Neuronal stem cell (in vitro differentiated cells): Measurements from ENCODE around the gene SLC30A4. TPM values are rescaled to one million over a fixed set of nuclear protein-coding genes. Genes with fewer than 3 reads are reported as not detected.
A peak's percentile ranks its signal among the peaks of the same experiment; 100 is the strongest.

Experiments
- DNase-seq: peaks from one replicate; pipeline ENCODE4 v3.0.0-alpha.2; 2013; ENCODE audit warnings: low spot score
- H2AFZ ChIP-seq: one replicate; pipeline ENCODE4 v1.6.1; 2013; ENCODE audit warnings: mild to moderate bottlenecking, low read length, inconsistent platforms
- H2AK5ac ChIP-seq: 2 replicates; pipeline ENCODE4 v1.6.1; 2013; ENCODE audit warnings: low read depth, mild to moderate bottlenecking, inconsistent platforms, low read length, moderate library complexity, mixed read lengths
- H2BK120ac ChIP-seq: 2 replicates; pipeline ENCODE4 v1.6.1; 2013; ENCODE audit warnings: low read depth, mild to moderate bottlenecking, inconsistent platforms, low read length, moderate library complexity, mixed read lengths
- H2BK12ac ChIP-seq: one replicate; pipeline ENCODE4 v1.6.1; 2013; ENCODE audit warnings: low read length, inconsistent platforms
- H2BK15ac ChIP-seq: 2 replicates; pipeline ENCODE4 v1.6.1; 2013; ENCODE audit warnings: mild to moderate bottlenecking, low read length, inconsistent platforms, mixed read lengths
- H2BK5ac ChIP-seq: one replicate; pipeline ENCODE4 v1.6.1; 2013; ENCODE audit warnings: inconsistent platforms, mild to moderate bottlenecking, low read length, moderate library complexity
- H3K14ac ChIP-seq: one replicate; pipeline ENCODE4 v1.6.1; 2013; ENCODE audit warnings: low read length, inconsistent platforms
- H3K18ac ChIP-seq: 2 replicates; pipeline ENCODE4 v1.6.1; 2013; ENCODE audit warnings: low read length, inconsistent platforms
- H3K23ac ChIP-seq: 2 replicates; pipeline ENCODE4 v1.6.1; 2013; ENCODE audit warnings: low read depth, mild to moderate bottlenecking, mixed read lengths, low read length, inconsistent platforms; ENCODE audit not compliant: poor library complexity
- H3K27ac ChIP-seq: replicated peaks from 3 replicates; pipeline ENCODE4 v1.5.1; 2013; ENCODE audit warnings: low read length, inconsistent platforms
- H3K27me3 ChIP-seq, 3 experiments: 2 replicates each; pipeline ENCODE4 v1.6.1; 2013; ENCODE audit warnings: low read length in 3 of 3, mild to moderate bottlenecking in 2 of 3, inconsistent platforms in 1 of 3, low read depth in 1 of 3, mixed read lengths in 1 of 3, moderate library complexity in 1 of 3; ENCODE audit not compliant: control insufficient read depth in 3 of 3, insufficient read depth in 3 of 3
- H3K36me3 ChIP-seq, 2 donors: replicated peaks in 1 of 2; 2 replicates each; pipeline ENCODE4 v1.6.1; 2013; ENCODE audit warnings: low read length in 2 of 2; ENCODE audit not compliant: control insufficient read depth in 2 of 2, insufficient read depth in 2 of 2
- H3K4ac ChIP-seq: 2 replicates; pipeline ENCODE4 v1.6.1; 2013; ENCODE audit warnings: inconsistent platforms, mild to moderate bottlenecking, low read length, moderate library complexity
- H3K4me1 ChIP-seq, 2 donors: 1 replicate in 1 of 2; 2 replicates in 1 of 2; pipeline ENCODE4 v1.6.1; 2013; ENCODE audit warnings: low read length in 2 of 2, low read depth in 1 of 2; ENCODE audit not compliant: control insufficient read depth in 2 of 2, insufficient read depth in 1 of 2
- H3K4me2 ChIP-seq: one replicate; pipeline ENCODE4 v1.6.1; 2013; ENCODE audit warnings: mild to moderate bottlenecking, low read length, inconsistent platforms; ENCODE audit not compliant: insufficient read depth, poor library complexity, severe bottlenecking
- H3K4me3 ChIP-seq, 2 donors: 2 replicates each; pipeline ENCODE4 v1.5.1; 2013; ENCODE audit warnings: low read length in 2 of 2, mild to moderate bottlenecking in 2 of 2, inconsistent platforms in 1 of 2, moderate library complexity in 1 of 2
- H3K79me1 ChIP-seq: one replicate; pipeline ENCODE4 v1.6.1; 2013; ENCODE audit warnings: low read depth, mild to moderate bottlenecking, inconsistent platforms, low read length, moderate library complexity
- H3K9ac ChIP-seq: one replicate; pipeline ENCODE4 v1.6.1; 2013; ENCODE audit warnings: mild to moderate bottlenecking, low read depth, low read length, inconsistent platforms; ENCODE audit not compliant: poor library complexity
- H3K9me3 ChIP-seq, 2 donors: replicated peaks in 1 of 2; 2 replicates each; pipeline versions ENCODE3 to v1.6.1; 2013; ENCODE audit warnings: low read length in 2 of 2, mild to moderate bottlenecking in 2 of 2, inconsistent platforms in 1 of 2, low read depth in 1 of 2, mixed read lengths in 1 of 2, moderate library complexity in 1 of 2; ENCODE audit not compliant: control insufficient read depth in 2 of 2, insufficient read depth in 1 of 2
- H4K8ac ChIP-seq: one replicate; pipeline ENCODE4 v1.6.1; 2013; ENCODE audit warnings: low read depth, mild to moderate bottlenecking, inconsistent platforms, low read length, moderate library complexity
- H4K91ac ChIP-seq: one replicate; pipeline ENCODE4 v1.6.1; 2013; ENCODE audit warnings: low read length, low read depth, mild to moderate bottlenecking, inconsistent platforms; ENCODE audit not compliant: poor library complexity
- WGBS, 2 donors: extraction: QIAGEN DNeasy Blood & Tissue Kit; methylation state at CpG; one replicate each; pipeline ENCODE4 v1.1.7; 2013; ENCODE audit warnings: missing lambda C conversion rate in 2 of 2, mixed read lengths in 1 of 2; ENCODE audit not compliant: insufficient read length in 2 of 2, insufficient replicate concordance in 1 of 2; ENCODE audit errors: extremely low coverage in 2 of 2; 5-methylcytosine and 5-hydroxymethylcytosine counted together
- polyA plus RNA-seq, 2 experiments: library from polyadenylated mRNA; stranded (reverse); fragments of 200-250 nt; gene quantifications; one replicate each; pipeline ENCODE4 v1.2.3, GENCODE V29; 2013

The SLC30A4 gene
- polyA plus RNA-seq (2013, experiment 1 of 2), result 0.33 TPM
- polyA plus RNA-seq (2013, experiment 2 of 2), result 0.40 TPM

- H4K91ac ChIP-seq, result peak within 1 kb of the TSS; percentile 30
- no peak within 1 kb of the TSS for H2BK12ac ChIP-seq
- H3K4me2 ChIP-seq, result peak within 1 kb of the TSS; percentile 89
- peak within 1 kb of the TSS; percentile 85 for H2AFZ ChIP-seq
- H2BK15ac ChIP-seq, result no peak within 1 kb of the TSS
- peak within 1 kb of the TSS; percentile 97 for H3K14ac ChIP-seq
- H3K27me3 ChIP-seq, result peaks cover 2 to 43% (median 27%) of the 10 kb centered on the region in 3 experiments
- no CpG with 5 or more reads among the region's 106 CpGs for WGBS, 2 donors
- H3K18ac ChIP-seq, result peak within 1 kb of the TSS; percentile 92
- H3K4me3 ChIP-seq, result peak within 1 kb of the TSS; percentile 56 to 91
- H3K27ac ChIP-seq, result no peak within 1 kb of the TSS
- H3K9ac ChIP-seq, result peak within 1 kb of the TSS; percentile 86
- no peak within 1 kb of the TSS for H2BK5ac ChIP-seq
- peak within 1 kb of the TSS; percentile 18 for H2BK120ac ChIP-seq
- DNase-seq, result peak; percentile 48
- H2AK5ac ChIP-seq, result peak within 1 kb of the TSS; percentile 13
- peak within 1 kb of the TSS; percentile 43 for H3K23ac ChIP-seq
- no peak within 1 kb of the TSS for H3K4ac ChIP-seq
- no peaks in the 10 kb centered on the region for H3K36me3 ChIP-seq
- no peak within 1 kb of the TSS for H4K8ac ChIP-seq
- H3K4me1 ChIP-seq, result peaks cover 6 to 7% of the 10 kb centered on the region in 2 donors
- no peaks in the 10 kb centered on the region for H3K79me1 ChIP-seq
- H3K9me3 ChIP-seq, result no peaks in the 10 kb centered on the region
Measured at GRCh38 chr15:45522328-45523165, at the start of gene SLC30A4. Gene SLC30A4 (minus strand): TSS chr15:45522755. CDS start chr15:45522354, 401 bp downstream.

- H3K4me2 ChIP-seq, result no peak overlapping the region
- H3K27me3 ChIP-seq, result peaks cover 0 to 12% (median 1%) of the 10 kb centered on the region in 3 experiments
- no peaks in the 10 kb centered on the region for H3K9me3 ChIP-seq
- H2BK12ac ChIP-seq, result no peak overlapping the region
- H3K4me1 ChIP-seq, result no peaks in the 10 kb centered on the region
- H3K79me1 ChIP-seq, result no peaks in the 10 kb centered on the region
- H2AFZ ChIP-seq, result no peak overlapping the region
- H4K8ac ChIP-seq, result no peak overlapping the region
- DNase-seq, result no peak
- H3K4ac ChIP-seq, result no peak overlapping the region
- H3K18ac ChIP-seq, result no peak overlapping the region
- H3K27ac ChIP-seq, result no peak overlapping the region
- no CpG with 5 or more reads among the region's 3 CpGs for WGBS, 2 donors
- no peak overlapping the region for H2AK5ac ChIP-seq
- no peak overlapping the region for H3K4me3 ChIP-seq
- H2BK120ac ChIP-seq, result no peak overlapping the region
- H3K36me3 ChIP-seq, result no peaks in the 10 kb centered on the region
- no peak overlapping the region for H4K91ac ChIP-seq
- no peak overlapping the region for H3K14ac ChIP-seq
- no peak overlapping the region for H3K23ac ChIP-seq
- H2BK5ac ChIP-seq, result no peak overlapping the region
- no peak overlapping the region for H3K9ac ChIP-seq
- H2BK15ac ChIP-seq, result no peak overlapping the region
Measured at GRCh38 chr15:45555934-45556608, 33.5 kb upstream of the SLC30A4 start.

GRCh38 chr15:45551676-45552075 lies 29.1 kb upstream of the SLC30A4 start:
- Histone ChIP-seq H3K18ac (no peak overlapping the region), H2AK5ac (no peak overlapping the region), H2BK5ac (no peak overlapping the region), H2BK120ac (no peak overlapping the region), H2BK15ac (no peak overlapping the region), H3K9me3 (no peaks in the 10 kb centered on the region), H2AFZ (no peak overlapping the region), H3K4ac (no peak overlapping the region), H3K4me1 (no peaks in the 10 kb centered on the region), H4K91ac (no peak overlapping the region), H3K14ac (no peak overlapping the region), H3K27me3 (peaks cover 0 to 9% (median 1%) of the 10 kb centered on the region in 3 experiments), H3K79me1 (no peaks in the 10 kb centered on the region), H2BK12ac (no peak overlapping the region), H3K4me3 (no peak overlapping the region), H4K8ac (no peak overlapping the region), H3K23ac (no peak overlapping the region), H3K9ac (no peak overlapping the region), H3K4me2 (no peak overlapping the region), H3K36me3 (no peaks in the 10 kb centered on the region), H3K27ac (no peak overlapping the region)
- WGBS, 2 donors, result no CpG with 5 or more reads among the region's 3 CpGs
- no peak for DNase-seq

GRCh38 chr15:45550436-45550835 lies 27.9 kb upstream of the SLC30A4 start:
- Histone ChIP-seq H3K4ac (no peak overlapping the region), H4K91ac (no peak overlapping the region), H3K27me3 (peaks cover 0 to 9% (median 0%) of the 10 kb centered on the region in 3 experiments)

More at GRCh38 chr15:45550436-45550835, 27.9 kb upstream of the SLC30A4 start:
- Histone ChIP-seq H3K23ac (no peak overlapping the region), H2BK15ac (no peak overlapping the region), H3K4me1 (no peaks in the 10 kb centered on the region), H3K9me3 (no peaks in the 10 kb centered on the region), H2AK5ac (no peak overlapping the region), H3K18ac (no peak overlapping the region), H3K27ac (no peak overlapping the region), H3K14ac (no peak overlapping the region), H2BK5ac (no peak overlapping the region), H3K36me3 (no peaks in the 10 kb centered on the region), H3K4me3 (no peak overlapping the region), H2AFZ (no peak overlapping the region), H2BK120ac (no peak overlapping the region), H3K9ac (no peak overlapping the region), H2BK12ac (no peak overlapping the region), H4K8ac (no peak overlapping the region), H3K79me1 (no peaks in the 10 kb centered on the region), H3K4me2 (no peak overlapping the region)
- no peak for DNase-seq
- no CpG with 5 or more reads among the region's 3 CpGs for WGBS, 2 donors
